RCC 7860 (cell line): ENCODE measurements around the gene PROSER1.
"Not testable (repeated sequence)": the region's sequence is repeated elsewhere in the genome, so short reads cannot be mapped to it uniquely, and the experiment has no call there.

Experiments
- DNase-seq: peaks from one replicate; pipeline ENCODE4 v3.0.0-alpha.2; 2015; ENCODE audit warnings: low spot score
- FAIRE-seq: peaks from 2 replicates; lab custom pipeline; 2012; peaks lifted over from hg19 to GRCh38; lab: Jason Lieb, UNC

The PROSER1 gene

DNA sequence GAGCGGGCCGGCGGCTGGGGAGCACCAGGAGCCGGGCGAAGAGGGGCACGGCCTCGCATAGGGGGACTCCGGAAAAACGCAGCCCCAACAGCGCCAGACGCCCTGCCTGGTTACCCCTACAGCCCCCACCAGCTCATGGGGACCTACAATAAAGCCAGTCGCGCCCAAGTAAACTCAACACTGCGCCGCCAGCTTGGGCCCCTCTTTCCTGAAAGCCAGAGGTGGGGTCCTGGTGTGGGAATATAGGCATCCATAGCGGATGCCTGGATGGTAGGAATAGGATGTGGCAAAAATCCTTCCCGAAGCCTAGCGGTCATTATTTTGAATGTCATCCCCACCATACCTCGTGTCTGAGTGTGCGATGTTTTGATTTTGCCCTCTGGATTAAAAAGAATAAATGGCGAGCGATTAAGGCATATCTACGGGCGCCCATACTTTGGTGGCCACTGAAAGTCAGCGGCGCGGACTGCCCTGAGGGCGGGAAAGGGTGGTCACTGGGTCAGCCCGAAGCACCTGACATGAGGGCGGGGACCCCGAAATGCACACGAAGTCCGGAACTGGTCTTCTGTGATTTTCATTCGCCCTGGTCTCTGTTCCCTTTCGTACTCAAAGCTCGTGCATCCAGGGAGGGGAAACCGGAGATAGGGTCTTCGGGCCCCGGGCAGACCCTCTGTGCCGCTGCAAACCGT, at the start of gene PROSER1, which contains the start of gene NHLRC3:
Gene PROSER1 (minus strand): TSS at position 210 of the 689 bp plus-strand sequence. CDS start 847 bp downstream, outside the sequence.
Gene NHLRC3 (plus strand): TSS at position 577 of the 689 bp plus-strand sequence. CDS start 184 bp downstream, outside the sequence.
- FAIRE-seq (peak; percentile 51), DNase-seq (peak; percentile 82)

DNA sequence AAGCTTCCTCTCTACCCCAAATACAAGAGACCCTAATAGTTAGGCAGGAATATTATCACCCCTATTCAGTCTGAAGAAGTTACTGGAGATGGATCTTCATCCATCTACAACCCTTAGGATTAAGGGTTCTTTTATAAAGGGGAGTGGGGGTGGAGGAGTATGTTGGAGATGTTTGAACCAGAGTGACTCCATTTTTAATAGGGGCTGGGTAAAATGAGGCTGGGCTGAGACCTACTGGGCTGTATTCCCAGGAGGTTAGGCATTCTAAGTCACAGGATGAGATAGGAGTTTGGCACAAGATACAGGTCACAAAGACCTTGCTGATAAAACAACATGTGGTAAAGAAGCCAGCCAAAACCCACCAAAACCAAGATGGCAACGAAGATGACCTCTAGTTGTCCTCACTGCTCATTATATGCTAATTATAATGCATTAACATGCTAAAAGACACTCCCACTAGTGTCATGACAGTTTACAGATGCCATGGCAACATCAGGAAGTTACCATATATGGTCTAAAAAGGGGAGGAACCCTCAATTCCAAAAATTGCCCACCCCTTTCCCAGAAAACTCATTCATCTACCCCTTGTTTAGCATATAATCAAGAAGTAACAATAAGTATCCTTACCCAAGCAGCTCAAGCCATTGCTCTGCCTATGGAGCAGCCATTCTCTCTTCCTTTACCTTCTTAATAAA, 48.5 kb upstream of the PROSER1 start:
- DNase-seq, FAIRE-seq: not testable (repeated sequence)

DNA sequence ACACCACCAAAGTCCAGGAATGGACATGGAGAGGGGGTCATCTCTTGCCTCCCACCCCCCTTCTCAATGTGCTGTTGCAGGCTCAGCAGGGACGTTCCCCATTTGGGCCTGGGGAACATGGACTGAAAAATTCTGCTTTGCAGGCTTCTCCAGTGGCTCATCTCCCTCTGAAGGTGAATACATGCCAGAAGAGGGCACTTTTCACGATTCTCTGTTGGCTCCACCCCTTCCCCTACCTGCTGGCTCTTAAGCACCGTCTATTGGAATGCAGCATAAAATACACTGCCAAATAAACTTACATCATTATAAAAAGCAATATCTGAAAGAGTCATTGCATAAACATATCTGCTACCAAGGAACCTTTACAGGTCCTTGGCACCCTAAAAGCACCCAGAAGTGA, 36.1 kb upstream of the PROSER1 start:
- DNase-seq (no peak), FAIRE-seq (no peak)

DNA sequence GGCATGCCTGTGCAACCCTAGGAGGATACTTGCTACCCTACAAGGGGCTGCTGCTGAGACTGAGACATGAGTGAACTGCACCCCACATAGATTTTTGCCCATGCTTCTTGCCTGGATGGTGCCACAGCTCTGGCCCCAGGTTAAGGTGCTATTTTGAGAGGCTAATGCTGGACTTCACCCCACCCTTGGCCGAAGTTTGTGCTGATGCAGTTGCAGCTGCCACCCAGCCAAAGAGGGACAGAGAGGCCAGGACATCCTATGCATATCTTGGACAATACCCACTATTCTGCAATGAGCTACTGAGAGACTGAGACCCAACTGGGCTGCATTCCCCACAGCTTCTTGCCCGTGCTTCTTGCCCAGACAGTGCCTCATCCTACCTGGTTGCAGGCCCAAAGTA, 35.0 kb upstream of the PROSER1 start:
- DNase-seq (no peak), FAIRE-seq (no peak)

DNA sequence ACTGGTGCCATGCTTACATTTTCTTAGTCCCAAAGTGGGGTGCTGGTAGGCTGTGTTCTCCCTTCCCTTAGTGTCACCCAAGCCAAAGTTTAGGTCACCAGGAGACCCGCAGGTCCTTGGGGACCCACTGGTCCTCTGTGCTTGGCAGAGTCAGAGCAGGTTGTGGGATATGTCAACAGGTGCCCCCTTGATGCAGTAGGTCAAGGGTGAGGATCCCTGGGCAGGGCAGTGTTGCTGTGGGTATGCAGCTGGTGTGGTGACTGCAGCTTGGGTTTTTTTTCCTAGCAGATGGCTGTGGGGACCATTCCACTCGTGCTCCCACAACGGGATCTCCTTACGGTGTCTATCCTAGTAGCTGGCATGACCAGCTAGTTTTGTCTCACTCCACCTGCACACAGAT, 24.1 kb upstream of the PROSER1 start:
- no peak for DNase-seq
- FAIRE-seq, result no peak

DNA sequence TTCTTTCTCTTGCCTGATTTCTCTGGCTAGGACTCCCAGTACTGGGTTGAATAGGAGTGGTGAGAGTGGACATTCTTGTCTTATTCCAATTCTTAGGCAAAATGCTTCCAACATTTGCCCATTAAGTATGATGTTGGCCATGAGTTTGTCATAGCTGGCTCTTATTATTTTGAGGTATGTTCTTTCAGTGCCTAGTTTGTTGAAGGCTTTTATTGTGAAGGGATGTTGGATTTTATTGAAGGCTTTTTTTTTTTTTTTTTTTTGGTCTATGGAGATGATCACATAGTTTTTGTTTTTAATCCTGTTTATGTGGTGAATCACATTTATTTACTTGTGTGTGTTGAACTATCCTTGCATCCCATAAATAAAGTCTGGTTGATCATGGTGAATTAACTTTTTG, 20.2 kb upstream of the PROSER1 start:
- FAIRE-seq (no peak), DNase-seq (no peak)

DNA sequence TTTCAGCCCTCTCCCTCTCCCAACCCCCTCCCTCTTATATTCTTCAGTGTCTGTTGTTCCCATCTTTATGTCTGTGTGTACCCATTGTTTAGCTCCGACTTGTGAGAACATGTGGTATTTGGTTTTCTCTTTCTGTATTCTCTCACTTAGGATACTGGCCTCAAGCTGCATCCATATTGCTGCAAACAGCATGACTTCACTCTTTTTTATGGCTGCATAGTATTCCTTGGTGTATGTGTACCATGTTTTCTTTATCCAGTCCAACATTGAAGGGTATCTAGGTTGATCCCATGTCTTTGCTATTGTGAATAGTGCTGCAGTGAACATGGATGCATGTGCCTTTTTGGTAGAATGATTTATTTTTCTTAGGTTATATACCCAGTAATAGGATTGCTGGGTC, 18.1 kb upstream of the PROSER1 start:
- FAIRE-seq, result no peak
- no peak for DNase-seq

DNA sequence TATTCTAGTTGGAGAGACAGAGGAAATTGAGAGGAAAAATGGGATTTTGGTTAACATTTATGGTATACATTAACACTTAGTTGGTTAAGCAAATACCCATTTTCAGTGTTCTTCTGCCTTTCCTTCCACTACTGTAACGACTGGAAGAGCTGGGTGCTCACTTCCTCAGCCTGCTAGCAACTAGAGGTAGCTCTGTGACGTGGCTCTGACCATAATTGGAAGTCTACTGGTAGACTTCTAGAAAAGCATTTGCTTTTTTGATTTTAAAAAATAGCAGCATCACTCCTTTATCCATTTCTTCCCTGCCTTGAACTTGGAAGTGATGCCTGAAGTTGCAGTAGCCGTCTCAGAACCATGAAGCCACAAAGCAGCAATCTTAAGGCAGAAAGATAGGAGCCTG, 16.2 kb upstream of the PROSER1 start:
- DNase-seq (no peak), FAIRE-seq (no peak)

DNA sequence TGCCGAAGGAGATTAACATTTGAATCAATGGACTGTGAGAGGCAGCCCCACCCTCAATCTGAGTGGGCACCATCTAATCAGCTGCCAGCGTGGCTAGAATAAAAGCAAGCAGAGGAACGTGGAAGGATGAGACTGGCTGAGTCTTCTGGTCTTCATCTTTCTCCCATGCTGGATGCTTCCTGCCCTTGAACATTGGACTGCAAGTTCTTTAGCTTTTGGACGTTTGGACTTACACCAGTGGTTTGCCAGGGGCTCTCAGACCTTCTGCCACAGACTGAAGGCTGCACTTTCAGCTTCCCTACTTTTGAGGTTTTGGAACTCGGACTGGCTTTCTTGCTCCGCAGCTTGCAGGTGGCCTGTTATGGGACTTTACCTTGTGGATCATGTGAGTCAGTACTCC, 15.1 kb upstream of the PROSER1 start:
- FAIRE-seq (no peak), DNase-seq (no peak)

DNA sequence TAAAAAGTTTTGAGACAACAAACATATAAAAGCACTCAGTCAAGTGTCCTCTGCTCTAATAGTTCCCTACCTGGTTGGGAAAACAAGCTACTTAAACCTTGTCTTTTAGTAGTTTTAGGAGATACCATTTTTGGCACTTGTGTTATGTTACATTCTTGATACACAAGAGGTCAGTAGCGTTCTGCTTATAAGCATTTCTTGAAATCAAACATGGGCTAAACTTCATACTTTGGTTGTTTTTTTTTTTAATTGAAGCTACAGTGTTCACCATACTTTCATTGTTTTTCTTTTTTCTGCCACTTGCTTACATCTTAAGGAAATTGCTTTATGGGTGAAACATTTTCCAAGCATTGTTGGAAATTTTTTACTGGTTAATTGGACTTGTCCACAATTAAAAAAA, 13.3 kb upstream of the PROSER1 start:
- no peak for FAIRE-seq
- DNase-seq, result no peak

DNA sequence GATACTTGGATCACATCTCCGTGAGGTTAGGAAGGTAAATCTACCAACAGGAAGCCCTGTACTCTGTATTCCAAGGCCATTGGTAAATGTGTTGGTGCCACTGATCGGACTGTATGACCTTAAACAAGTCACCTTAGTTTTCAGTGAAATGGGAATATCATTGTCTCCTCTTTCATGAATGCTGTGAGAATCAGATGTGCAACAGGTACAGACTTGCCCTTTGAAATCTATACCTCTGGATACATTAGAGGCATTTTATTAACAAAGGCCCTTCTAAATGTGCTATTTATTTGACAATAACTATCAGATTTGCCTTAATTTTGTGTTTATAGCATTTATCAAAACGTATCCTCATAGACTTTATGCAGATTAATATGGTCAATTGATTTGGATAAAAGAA, 11.4 kb upstream of the PROSER1 start:
- FAIRE-seq, result no peak
- DNase-seq, result no peak

DNA sequence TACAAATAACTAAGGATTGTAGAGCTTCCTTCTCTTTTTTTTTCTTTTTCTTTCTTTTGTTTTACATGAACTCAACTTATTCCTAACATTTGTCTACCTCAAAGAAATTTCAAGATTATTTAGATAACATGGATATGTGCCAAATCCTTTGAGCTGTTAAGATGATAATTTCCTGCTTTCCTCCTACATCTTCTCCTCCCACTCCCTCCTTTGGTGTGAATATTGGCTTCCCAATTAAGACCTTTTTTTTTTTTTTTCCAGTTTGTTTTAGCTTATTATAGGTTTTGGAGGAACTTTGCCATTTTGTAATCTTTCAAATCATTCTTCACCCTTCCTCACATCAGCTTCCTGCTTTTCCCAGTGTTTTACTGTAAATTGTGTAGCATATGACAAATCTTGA, 10.9 kb upstream of the PROSER1 start:
- FAIRE-seq (no peak), DNase-seq (no peak)

DNA sequence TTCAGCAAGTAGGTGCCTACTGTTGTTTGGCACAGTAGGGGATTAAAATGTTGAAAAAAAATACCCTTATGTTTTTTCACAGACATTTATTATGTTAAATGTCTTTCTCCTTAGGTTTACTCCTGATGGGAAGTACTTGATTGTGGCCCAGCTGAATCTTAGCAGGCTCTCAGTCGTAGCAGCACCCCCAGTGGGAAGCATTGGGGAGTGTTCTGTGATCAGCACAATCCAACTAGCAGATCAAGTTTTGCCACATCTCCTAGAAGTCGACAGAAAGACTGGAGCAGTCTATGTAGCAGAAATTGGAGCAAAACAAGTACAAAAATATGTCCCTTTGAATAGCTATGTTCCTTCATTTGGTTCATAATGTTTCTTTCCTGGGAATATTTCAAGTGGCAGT, 9.7 kb upstream of the PROSER1 start:
- FAIRE-seq (no peak), DNase-seq (no peak)

DNA sequence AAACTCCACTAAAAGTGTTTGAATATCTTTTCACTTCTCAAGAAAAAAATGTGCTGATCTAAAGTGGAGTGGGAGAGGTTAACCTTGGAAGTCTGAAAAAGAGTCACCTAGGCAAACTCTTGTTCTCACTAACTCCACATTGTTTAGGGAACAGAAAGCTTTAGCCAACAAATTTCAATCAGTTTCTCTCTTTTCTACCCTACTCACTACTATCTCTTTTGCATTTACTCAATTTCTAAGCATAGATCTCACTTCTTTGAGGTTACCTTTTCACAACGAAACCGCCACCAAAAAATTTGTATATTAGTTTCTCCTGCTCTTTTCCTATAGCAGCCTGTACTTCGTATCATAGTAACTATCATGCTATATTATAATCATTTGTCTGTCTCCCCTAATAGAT, 6.6 kb upstream of the PROSER1 start:
- DNase-seq, result no peak
- no peak for FAIRE-seq

DNA sequence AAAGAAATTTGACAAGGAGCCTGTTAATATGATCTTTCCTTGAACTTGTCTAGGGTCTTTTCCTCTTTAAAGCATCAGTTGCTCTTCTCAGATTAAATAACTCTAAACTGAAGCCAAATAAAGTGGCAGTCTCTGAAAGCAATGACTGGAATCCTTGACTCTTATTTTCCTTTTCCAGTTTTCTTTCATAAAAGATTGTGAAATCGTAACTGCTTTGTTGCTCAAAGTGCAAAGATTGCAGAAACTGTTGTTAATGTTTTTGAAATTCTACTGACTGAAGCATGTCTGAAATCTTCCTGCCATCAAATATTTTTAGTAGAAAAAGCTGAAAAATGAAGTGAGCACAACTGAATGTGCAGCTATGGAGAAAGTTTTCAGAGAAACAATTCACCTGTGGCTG, 2.3 kb upstream of the PROSER1 start:
- no peak for FAIRE-seq
- DNase-seq, result no peak

DNA sequence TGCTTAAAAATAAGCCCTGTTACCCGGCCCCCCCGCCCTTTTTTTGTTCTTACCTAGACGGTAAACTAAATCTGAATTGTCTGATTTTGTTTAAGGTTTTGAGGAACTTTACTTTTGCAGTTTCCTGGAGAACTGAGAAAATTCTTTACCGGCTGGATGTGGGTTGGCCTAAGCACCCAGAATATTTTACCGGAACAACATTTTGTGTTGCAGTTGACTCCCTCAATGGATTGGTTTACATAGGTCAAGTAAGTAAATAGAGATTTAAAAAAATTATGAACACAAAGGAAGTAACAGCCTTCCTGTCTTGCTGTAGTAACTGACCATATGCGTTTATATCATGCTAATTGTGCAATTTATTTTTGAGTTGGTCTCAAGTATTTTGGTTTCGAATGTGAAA, 1.2 kb upstream of the PROSER1 start:
- DNase-seq (no peak), FAIRE-seq (no peak)

DNA sequence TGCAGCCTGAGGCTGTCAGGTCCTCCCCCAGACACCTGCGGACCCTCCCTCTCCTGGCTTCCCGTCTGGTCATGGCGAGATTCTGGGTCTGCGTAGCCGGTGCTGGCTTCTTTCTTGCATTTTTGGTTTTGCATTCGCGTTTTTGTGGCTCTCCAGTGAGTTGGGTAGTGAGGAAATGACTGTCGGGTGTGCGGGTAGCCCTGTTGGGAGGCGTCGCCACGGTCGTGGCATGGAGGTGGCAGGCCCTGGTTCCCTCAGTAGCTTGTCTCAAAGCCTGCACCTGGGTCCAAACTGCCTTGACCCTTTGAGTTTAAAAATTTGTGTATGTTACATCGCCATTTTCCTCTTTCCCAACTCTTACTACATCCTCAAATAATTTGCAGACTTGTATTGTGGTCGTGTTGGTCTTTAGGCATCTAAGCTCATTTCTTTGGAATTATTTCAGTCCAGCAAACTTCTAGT, 711 bp upstream of the PROSER1 start:
- FAIRE-seq (no peak), DNase-seq (no peak)

DNA sequence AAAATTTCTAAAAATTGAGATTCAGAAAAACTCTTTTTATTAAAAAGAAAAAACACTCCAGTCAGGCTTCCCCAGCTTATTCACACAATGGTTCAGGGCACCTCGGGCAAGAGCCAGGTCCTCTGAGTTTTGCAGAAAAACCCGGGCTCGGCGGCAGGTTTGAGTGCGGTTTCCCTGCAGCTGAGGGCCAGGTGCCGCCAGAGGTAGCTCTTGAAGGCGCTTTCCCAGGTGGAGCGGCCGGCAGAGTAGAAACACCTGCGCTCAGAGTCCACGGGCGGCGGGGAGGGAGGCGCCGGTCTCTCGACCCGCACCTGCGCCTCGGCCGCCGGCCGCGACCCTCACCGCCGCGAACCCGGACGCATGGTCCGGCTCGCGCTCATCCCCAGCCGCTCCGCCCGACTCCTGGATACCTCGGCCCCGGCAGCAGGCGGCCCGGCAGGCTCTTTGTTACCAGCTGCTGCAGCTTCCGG, 444 bp downstream of the PROSER1 start:
- DNase-seq, result no peak
- no peak for FAIRE-seq

DNA sequence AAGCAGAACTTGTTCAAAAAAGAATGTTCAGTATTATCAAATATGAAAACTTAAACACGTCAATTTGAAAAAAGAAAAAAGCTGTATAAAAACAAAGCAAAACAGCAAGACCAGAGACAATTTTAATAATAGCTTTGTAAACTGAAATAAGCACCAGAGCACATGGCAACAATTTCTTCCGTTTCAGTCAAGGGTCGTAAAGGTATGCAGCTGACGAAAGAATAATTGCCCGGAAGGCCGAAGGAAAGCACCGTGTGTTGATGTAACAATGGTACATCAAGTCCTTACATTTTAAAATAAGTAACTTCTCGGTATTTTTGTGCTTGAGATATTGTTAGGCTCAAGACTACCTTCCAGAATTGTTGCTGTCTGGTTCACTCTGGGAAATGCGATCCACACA, 1.7 kb downstream of the PROSER1 start:
- no peak for DNase-seq
- FAIRE-seq, result no peak

DNA sequence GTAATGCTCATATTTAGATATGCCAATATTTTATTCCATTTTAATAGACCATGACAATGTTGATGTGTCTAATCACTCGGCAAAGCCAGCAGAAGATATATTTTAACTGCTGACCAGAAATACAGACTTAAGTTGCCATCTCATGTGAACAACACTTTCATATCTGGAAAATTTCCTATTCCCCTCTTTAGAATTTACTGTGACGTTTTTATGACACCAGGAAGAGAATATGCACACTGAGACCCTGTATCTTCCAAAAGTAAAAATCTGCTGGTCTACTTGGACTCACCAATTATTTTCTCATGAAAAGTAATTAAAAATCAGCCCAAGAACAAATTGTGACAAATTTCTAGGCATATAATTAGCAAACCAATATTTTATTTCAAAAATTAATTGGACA, 2.1 kb downstream of the PROSER1 start:
- DNase-seq, result no peak
- FAIRE-seq, result no peak

DNA sequence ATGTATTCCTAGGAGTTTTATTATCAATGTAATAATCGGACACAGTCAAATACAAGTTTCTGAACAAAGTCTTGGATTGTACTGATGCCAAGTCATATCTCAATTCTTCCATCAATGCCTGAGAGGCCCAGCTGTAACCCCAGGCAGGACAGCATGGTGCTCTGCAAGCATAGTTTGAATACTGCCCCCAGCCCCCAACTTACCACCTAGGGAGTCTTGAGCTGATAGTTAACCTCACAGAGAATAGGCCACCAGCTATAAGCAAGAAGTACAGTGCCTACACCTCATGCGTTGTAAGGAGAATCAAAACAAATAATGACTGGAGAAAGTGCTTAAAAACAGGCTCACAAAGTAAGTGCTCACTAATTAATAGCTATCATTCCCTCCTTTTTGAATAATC, 2.7 kb downstream of the PROSER1 start:
- no peak for FAIRE-seq
- DNase-seq, result no peak

DNA sequence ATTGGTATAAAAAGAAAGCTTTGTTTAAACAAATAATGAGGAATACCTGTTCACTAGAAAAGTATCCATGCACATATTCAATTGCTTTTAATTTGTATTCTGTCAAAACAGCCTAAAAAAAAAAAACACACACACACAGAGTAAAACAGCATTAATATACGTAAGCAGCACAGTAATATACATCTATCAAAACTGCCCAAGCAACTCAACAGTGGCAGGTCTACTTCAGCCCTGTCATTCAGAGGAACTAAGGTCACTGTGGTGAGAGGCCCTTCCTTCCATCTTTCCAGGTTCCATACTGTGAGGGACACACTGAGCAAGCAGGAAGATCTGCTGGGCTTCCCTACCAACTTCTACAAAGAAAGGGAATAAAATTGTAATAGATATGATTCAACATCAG, 3.8 kb downstream of the PROSER1 start:
- no peak for FAIRE-seq
- no peak for DNase-seq
